GM12891 (cell line): Measurements from ENCODE around the gene EPAS1.

Experiments
- POLR2A ChIP-seq: IDR thresholded peaks from 2 replicates; pipeline ENCODE4 v1.6.1; 2011; ENCODE audit warnings: low read depth, low read length, control low read depth
- POLR2AphosphoS5 ChIP-seq: IDR thresholded peaks from 2 replicates; pipeline ENCODE4 v1.6.1; 2011; ENCODE audit warnings: low read depth, low read length, control low read depth
- TAF1 ChIP-seq: IDR thresholded peaks from 2 replicates; pipeline ENCODE4 v1.6.1; 2011; ENCODE audit warnings: low read depth, low read length, control low read depth

DNA sequence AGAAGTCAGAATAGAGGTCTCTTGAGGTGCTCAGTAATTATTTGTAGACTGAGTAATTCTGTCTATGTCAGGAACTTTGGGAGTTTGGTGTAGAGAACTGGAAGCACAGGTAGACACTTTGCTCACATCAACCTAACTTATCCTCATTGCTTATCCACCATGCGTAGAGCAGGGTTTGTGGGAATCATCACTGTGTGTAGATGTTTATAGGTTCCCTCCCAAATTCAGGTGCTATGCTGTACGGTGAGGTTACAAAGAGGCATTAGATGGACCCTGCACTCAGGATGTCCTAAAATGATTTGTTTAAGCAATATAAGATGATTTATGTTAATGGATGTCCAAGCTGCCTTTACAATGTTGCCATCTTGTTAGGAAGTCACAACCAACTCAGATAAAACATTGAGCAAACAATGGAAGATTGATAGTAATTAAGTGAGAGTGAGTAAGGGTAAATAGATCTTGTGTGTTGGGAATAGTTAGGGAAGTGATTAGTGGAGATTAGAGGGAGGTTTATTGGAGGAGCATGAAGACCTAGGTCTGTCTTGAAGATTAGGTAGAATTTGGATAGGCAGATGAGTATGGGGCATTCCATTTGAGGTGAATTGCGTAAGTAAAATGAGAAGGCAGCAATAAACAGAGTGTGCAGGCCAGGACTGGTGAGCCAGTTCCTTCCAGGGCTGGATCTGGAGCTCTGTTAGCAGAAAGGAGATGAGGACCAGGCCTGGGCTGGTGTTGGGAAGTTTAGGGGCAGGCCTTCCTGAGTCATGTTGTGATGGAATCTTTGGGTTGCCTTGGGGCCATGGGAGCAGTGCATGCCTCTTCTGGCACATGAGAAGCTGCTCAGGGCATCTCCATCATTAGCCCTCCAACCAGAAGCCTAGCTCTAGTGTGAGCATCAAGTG is 12.1 kb downstream of the EPAS1 start:
- TF ChIP-seq POLR2AphosphoS5: no peak
- TF ChIP-seq POLR2A: no peak
- TF ChIP-seq TAF1: no peak
